Measurements from ENCODE around the gene GFI1. TPM values are rescaled to one million over a fixed set of nuclear protein-coding genes. Genes with fewer than 3 reads are reported as not detected.

Gene GFI1
- total RNA-seq, 1 experiment from 2014 or later, result 0.49 TPM

GRCh38 chr1:92482665-92483609 is 3.8 kb downstream of the GFI1 start:
- H3K27me3 ChIP-seq (ENCODE audit: control insufficient read depth, insufficient read depth, low read length), result peaks cover 3% of the 10 kb centered on the region
- ChIA-PET CTCF (no interaction called here), POLR2A (interaction anchor here (0.9 kb wide), 1 partner anchor 693 kb away, joined by 14 read pairs; no protein-coding TSS in a partner anchor)
- no TSS peak for BruUV-seq (replicated peaks)
- no peak overlapping the region for H3K27ac ChIP-seq (ENCODE audit: low read length)
- DNase-seq (ENCODE audit: low read depth, low spot score) (no peak), ATAC-seq (no peak)
- H3K4me1 ChIP-seq (ENCODE audit: control insufficient read depth, insufficient read depth, low read length), result peaks cover 2% of the 10 kb centered on the region; the same call in 1 of the 2 replicates
- intact Hi-C loops (cut with micrococcal nuclease; ENCODE audit: unreplicated experiment) (no loop called here), in situ Hi-C loops (cut with HindIII; ENCODE audit: low pct_unique_long_range_greater_than_20kb, low sequenced_read_pairs) (no loop called here)
- H3K9me3 ChIP-seq (ENCODE audit: control insufficient read depth, insufficient read depth, low read depth, low read length), result no peaks in the 10 kb centered on the region
- no peak for TF ChIP-seq POLR2AphosphoS5 (IDR thresholded peaks at IDR 0.05; ENCODE audit: low read depth, low read length)
- no peak for TF ChIP-seq REST (IDR thresholded peaks at IDR 0.05; ENCODE audit: insufficient read depth in 1 of 2, low read depth in 2 of 2, low read length in 1 of 2)
- no peak for TF ChIP-seq SIN3A (IDR thresholded peaks at IDR 0.05; ENCODE audit: borderline replicate concordance, insufficient read depth, low read depth, low read length)
- TF ChIP-seq CTCF (IDR thresholded peaks at IDR 0.05), result no peak
- no peak for TF ChIP-seq TCF7L2 (IDR thresholded peaks at IDR 0.05; ENCODE audit: low read depth, low read length)
- H3K36me3 ChIP-seq (ENCODE audit: control insufficient read depth, insufficient read depth, low read length), result no peaks in the 10 kb centered on the region
- peak overlapping the region; percentile 37 to 52 for H3K4me3 ChIP-seq (ENCODE audit: low read depth in 2 of 2, low read length in 2 of 2)

- in situ Hi-C loops (cut with HindIII; ENCODE audit: low pct_unique_long_range_greater_than_20kb, low sequenced_read_pairs) (no loop called here), intact Hi-C loops (cut with micrococcal nuclease; ENCODE audit: unreplicated experiment) (no loop called here)
- Histone ChIP-seq H3K4me1 (ENCODE audit: control insufficient read depth, insufficient read depth, low read length) (peaks cover 2% of the 10 kb centered on the region; the same call in 1 of the 2 replicates), H3K36me3 (ENCODE audit: control insufficient read depth, insufficient read depth, low read length) (no peaks in the 10 kb centered on the region), H3K4me3 (ENCODE audit: low read depth in 2 of 2, low read length in 2 of 2) (no peak overlapping the region), H3K9me3 (ENCODE audit: control insufficient read depth, insufficient read depth, low read depth, low read length) (no peaks in the 10 kb centered on the region), H3K27me3 (ENCODE audit: control insufficient read depth, insufficient read depth, low read length) (no peaks in the 10 kb centered on the region; the same call in 1 of the 2 replicates), H3K27ac (ENCODE audit: low read length) (no peak overlapping the region)
- CTCF ChIA-PET, result no interaction called here
- POLR2A ChIA-PET, result interaction anchor here (0.7 kb wide), 1 partner anchor 630 kb away, joined by 3 read pairs; no protein-coding TSS in a partner anchor
- no TSS peak for BruUV-seq (replicated peaks)
- ATAC-seq (no peak), DNase-seq (ENCODE audit: low read depth, low spot score) (no peak)
- no peak for TF ChIP-seq CTCF (IDR thresholded peaks at IDR 0.05)
- no peak for TF ChIP-seq SIN3A (IDR thresholded peaks at IDR 0.05; ENCODE audit: borderline replicate concordance, insufficient read depth, low read depth, low read length)
- no peak for TF ChIP-seq TCF7L2 (IDR thresholded peaks at IDR 0.05; ENCODE audit: low read depth, low read length)
- no peak for TF ChIP-seq POLR2AphosphoS5 (IDR thresholded peaks at IDR 0.05; ENCODE audit: low read depth, low read length)
- no peak for TF ChIP-seq REST (IDR thresholded peaks at IDR 0.05; ENCODE audit: insufficient read depth in 1 of 2, low read depth in 2 of 2, low read length in 1 of 2)
These were observed 4.6 kb downstream of the GFI1 start for GRCh38 chr1:92481971-92482664.
